Lower lobe of right lung (tissue), 2 donors: Measurements from ENCODE around the gene PCOLCE2. TPM values are rescaled to one million over a fixed set of nuclear protein-coding genes. Genes with fewer than 3 reads are reported as not detected.

Source experiments
- ATAC-seq, 2 donors: fragments of 200-7000 bp; cut with Tn5 transposase; one replicate each; pipeline ENCODE4 v1.9.1; 2020 to 2022; ENCODE audit warnings: mild to moderate bottlenecking in 2 of 2, moderate library complexity in 2 of 2
- DNase-seq: peaks from one replicate; pipeline ENCODE4 v3.0.0-alpha.2; 2020
- H3K27ac ChIP-seq: fragments of 200-600 bp; one replicate; pipeline ENCODE4 v1.8.0; 2022
- H3K27me3 ChIP-seq: fragments of 200-600 bp; one replicate; pipeline ENCODE4 v1.8.0; 2022; ENCODE audit warnings: low read depth
- H3K36me3 ChIP-seq: fragments of 200-600 bp; one replicate; pipeline ENCODE4 v1.8.0; 2022; ENCODE audit warnings: mild to moderate bottlenecking
- H3K4me1 ChIP-seq: fragments of 200-600 bp; one replicate; pipeline ENCODE4 v1.8.0; 2022
- H3K4me3 ChIP-seq: fragments of 200-600 bp; one replicate; pipeline ENCODE4 v1.8.0; 2022; ENCODE audit warnings: mild to moderate bottlenecking
- H3K9me3 ChIP-seq: fragments of 200-600 bp; one replicate; pipeline ENCODE4 v1.8.0; 2022
- CTCF ChIP-seq: fragments of 200-600 bp; IDR thresholded peaks from one replicate; pipeline ENCODE4 v1.8.0; 2022; ENCODE audit warnings: antibody characterized with exemption, mild to moderate bottlenecking
- intact Hi-C: fragments of 100-400 bp; cut with DNase I; formaldehyde crosslinking; loops from one replicate; pipeline ENCODE4 v1.11.0; 2022
- total RNA-seq: library from RNA; stranded (reverse); fragmentation: NEBNext Ultra II Directional; extraction: Animal tissue kit (Norgen Biotek cat#: 25700); gene quantifications from one replicate; pipeline ENCODE4 v1.2.1, GENCODE V29; 2021
- donor health status: DM: no; HTN: yes; CAD: no; lungs with severe emphysema.

PCOLCE2 gene
- total RNA-seq, 1 donor from 2014 or later = 41.0 TPM

- H3K27me3 ChIP-seq = no peaks in the 10 kb centered on the region
- no peaks in the 10 kb centered on the region for H3K36me3 ChIP-seq
- DNase-seq = no peak
- no peak for TF ChIP-seq CTCF
- H3K4me3 ChIP-seq = no peak overlapping the region
- H3K4me1 ChIP-seq = no peaks in the 10 kb centered on the region
- intact Hi-C loops = no loop called here
- ATAC-seq = no peak
- no peak overlapping the region for H3K27ac ChIP-seq
- H3K9me3 ChIP-seq = no peaks in the 10 kb centered on the region
These were observed 110.3 kb downstream of the PCOLCE2 start for GRCh38 chr3:142778541-142778940.

- H3K4me3 ChIP-seq = no peak overlapping the region
- no peaks in the 10 kb centered on the region for H3K36me3 ChIP-seq
- H3K4me1 ChIP-seq = no peaks in the 10 kb centered on the region
- ATAC-seq (no peak), DNase-seq (no peak)
- H3K9me3 ChIP-seq = no peaks in the 10 kb centered on the region
- TF ChIP-seq CTCF = no peak
- intact Hi-C loops = no loop called here
- no peak overlapping the region for H3K27ac ChIP-seq
- H3K27me3 ChIP-seq = no peaks in the 10 kb centered on the region
These were observed 111.0 kb downstream of the PCOLCE2 start for GRCh38 chr3:142777927-142778326.

GRCh38 chr3:142768338-142768737 is 120.5 kb downstream of the PCOLCE2 start:
- Histone ChIP-seq H3K27me3 (no peaks in the 10 kb centered on the region), H3K27ac (no peak overlapping the region), H3K4me3 (no peak overlapping the region), H3K9me3 (no peaks in the 10 kb centered on the region), H3K4me1 (no peaks in the 10 kb centered on the region), H3K36me3 (no peaks in the 10 kb centered on the region)
- intact Hi-C loops = no loop called here
- DNase-seq (no peak), ATAC-seq (no peak)
- no peak for TF ChIP-seq CTCF

Other genes with a start within 250 kb of the PCOLCE2 start
- gene TRPC1, start 165.0 kb downstream of the PCOLCE2 start, total RNA-seq = 5.4 TPM
- gene PAQR9, start 74.6 kb upstream of the PCOLCE2 start, total RNA-seq = not detected
- 74.0 TPM for gene U2SURP, start 112.5 kb upstream of the PCOLCE2 start, total RNA-seq
- gene CHST2, start 230.7 kb upstream of the PCOLCE2 start, total RNA-seq = 6.2 TPM